ENCODE results near the gene TNF.

GRCh38 chr6:31588871-31589650 is 13.7 kb downstream of the TNF start:
- no peak for TF ChIP-seq POLR2A (IDR thresholded peaks at IDR 0.05; ENCODE audit: low read length)
- no peak for TF ChIP-seq GATA1 (IDR thresholded peaks at IDR 0.05; ENCODE audit: low read depth, low read length)

All from erythroblast (primary cell).